Hepatocyte (in vitro differentiated cells): ENCODE results near the gene EXOC3. TPM values are rescaled to one million over a fixed set of nuclear protein-coding genes. Genes with fewer than 3 reads are reported as not detected.
"Not testable (repeated sequence)": the region's sequence is repeated elsewhere in the genome, so short reads cannot be mapped to it uniquely, and the experiment has no call there.

Source experiments
- DNase-seq: peaks from one replicate; pipeline ENCODE4 v3.0.0-alpha.2; 2016; ENCODE audit warnings: low spot score
- H2AFZ ChIP-seq: fragments of 200-600 bp; sonication (generic); 2 replicates; pipeline ENCODE4 v1.6.0; 2016; ENCODE audit warnings: antibody characterized with exemption, mild to moderate bottlenecking
- H3K27ac ChIP-seq: fragments of 200-600 bp; sonication (generic); 2 replicates; pipeline ENCODE4 v1.5.1; 2016; ENCODE audit warnings: mild to moderate bottlenecking
- H3K27me3 ChIP-seq: fragments of 200-600 bp; sonication (generic); 2 replicates; pipeline ENCODE4 v1.6.1; 2016
- H3K36me3 ChIP-seq: fragments of 200-600 bp; sonication (generic); replicated peaks from 2 replicates; pipeline ENCODE4 v1.5.1; 2016; ENCODE audit warnings: low read depth; ENCODE audit not compliant: insufficient read depth
- H3K4me1 ChIP-seq: fragments of 200-600 bp; sonication (generic); 2 replicates; pipeline ENCODE4 v1.5.1; 2016; ENCODE audit warnings: mild to moderate bottlenecking, moderate library complexity; ENCODE audit not compliant: insufficient read depth
- H3K4me2 ChIP-seq: fragments of 200-600 bp; sonication (generic); 2 replicates; pipeline ENCODE4 v1.6.0; 2016
- H3K4me3 ChIP-seq: fragments of 200-600 bp; sonication (generic); 2 replicates; pipeline ENCODE4 v1.5.1; 2016; ENCODE audit warnings: mild to moderate bottlenecking
- H3K79me2 ChIP-seq: fragments of 200-600 bp; sonication (generic); 2 replicates; pipeline ENCODE4 v1.6.0; 2017; ENCODE audit warnings: mild to moderate bottlenecking
- H3K9me2 ChIP-seq: fragments of 200-600 bp; sonication (generic); replicated peaks from 2 replicates; pipeline ENCODE4 v1.6.0; 2017; ENCODE audit warnings: mild to moderate bottlenecking; ENCODE audit not compliant: insufficient read depth
- H3K9me3 ChIP-seq: fragments of 200-600 bp; sonication (generic); 2 replicates; pipeline ENCODE4 v1.5.1; 2016; ENCODE audit warnings: low read depth, mild to moderate bottlenecking
- H4K20me1 ChIP-seq: fragments of 200-600 bp; sonication (generic); 2 replicates; pipeline ENCODE4 v1.6.0; 2016; ENCODE audit warnings: mild to moderate bottlenecking; ENCODE audit not compliant: insufficient read depth, poor library complexity, severe bottlenecking
- CTCF ChIP-seq: fragments of 200-600 bp; sonication (generic); IDR thresholded peaks from 2 replicates; pipeline ENCODE4 v1.5.1; 2016; ENCODE audit warnings: antibody characterized with exemption, mild to moderate bottlenecking; ENCODE audit not compliant: poor library complexity
- EZH2 ChIP-seq: fragments of 200-600 bp; sonication (generic); IDR thresholded peaks from 2 replicates; pipeline ENCODE4 v1.6.1; 2016; ENCODE audit warnings: antibody characterized with exemption, mild to moderate bottlenecking, borderline replicate concordance
- EZH2phosphoT487 ChIP-seq: fragments of 200-600 bp; sonication (generic); IDR thresholded peaks from one replicate; pipeline ENCODE4 v1.6.1; 2018; ENCODE audit warnings: antibody characterized with exemption, mild to moderate bottlenecking, low read depth, moderate library complexity; ENCODE audit not compliant: unreplicated experiment, severe bottlenecking
- WGBS: methylation state at CpG from one replicate; pipeline ENCODE4 v1.1.6; 2016; ENCODE audit warnings: low lambda C conversion rate; ENCODE audit errors: missing lambda C conversion rate; 5-methylcytosine and 5-hydroxymethylcytosine counted together
- polyA plus RNA-seq: library from polyadenylated mRNA; unstranded; fragments of >200 nt; fragmentation: Nextera tagmentation; extraction: Ambion mirVana; gene quantifications from 2 replicates; pipeline ENCODE4 v1.2.1, GENCODE V29; 2016
- total RNA-seq: library from RNA; depleted of rRNA; stranded (reverse); fragments of >200 nt; gene quantifications from 2 replicates; pipeline ENCODE4 v1.2.3, GENCODE V29; 2014

Gene EXOC3
- total and polyA plus RNA-seq, 2 experiments from 2014 or later = 36.1 to 38.3 TPM

- Histone ChIP-seq H2AFZ (no peak overlapping the region), H3K9me2 (no peaks in the 10 kb centered on the region), H3K27me3 (no peaks in the 10 kb centered on the region), H3K4me3 (no peak overlapping the region), H3K9me3 (no peaks in the 10 kb centered on the region), H3K79me2 (no peaks in the 10 kb centered on the region), H4K20me1 (no peaks in the 10 kb centered on the region), H3K4me2 (peak overlapping the region; percentile 41), H3K27ac (peak overlapping the region; percentile 94), H3K36me3 (no peaks in the 10 kb centered on the region), H3K4me1 (peaks cover 20% of the 10 kb centered on the region)
- TF ChIP-seq EZH2 (no peak), EZH2phosphoT487 (no peak), CTCF (no peak)
- DNase-seq = no peak
- WGBS = 91% methylated on average over 23 of the region's 24 CpGs
These were observed 41.6 kb upstream of the EXOC3 start for GRCh38 chr5:401146-402034.

- not testable (repeated sequence) for H2AFZ ChIP-seq, H4K20me1 ChIP-seq, H3K9me3 ChIP-seq, H3K4me3 ChIP-seq, H3K4me2 ChIP-seq, H3K27me3 ChIP-seq, H3K9me2 ChIP-seq, H3K27ac ChIP-seq, H3K36me3 ChIP-seq, DNase-seq, H3K79me2 ChIP-seq
- 97% methylated on average over 10 of the region's 17 CpGs for WGBS
- peaks cover 20% of the 10 kb centered on the region for H3K4me1 ChIP-seq
These were observed 40.8 kb upstream of the EXOC3 start for GRCh38 chr5:402219-402614.

GRCh38 chr5:402615-403359 is 40.2 kb upstream of the EXOC3 start:
- Histone ChIP-seq H2AFZ (no peak overlapping the region), H3K27ac (peak overlapping the region; percentile 31), H3K9me3 (no peaks in the 10 kb centered on the region), H3K4me3 (no peak overlapping the region), H3K79me2 (no peaks in the 10 kb centered on the region), H4K20me1 (no peaks in the 10 kb centered on the region), H3K36me3 (no peaks in the 10 kb centered on the region), H3K4me1 (peaks cover 20% of the 10 kb centered on the region), H3K27me3 (no peaks in the 10 kb centered on the region), H3K9me2 (no peaks in the 10 kb centered on the region), H3K4me2 (no peak overlapping the region)
- TF ChIP-seq EZH2phosphoT487 (no peak), EZH2 (no peak), CTCF (no peak)
- 91% methylated on average over 20 of the region's 20 CpGs for WGBS
- DNase-seq = no peak

- DNase-seq = no peak
- H3K79me2 ChIP-seq = no peaks in the 10 kb centered on the region
- H3K27ac ChIP-seq = no peak overlapping the region
- 92% methylated on average over 11 of the region's 11 CpGs for whole genome bisulfite sequencing
- peaks cover 16% of the 10 kb centered on the region for H3K4me1 ChIP-seq
- no peaks in the 10 kb centered on the region for H3K9me3 ChIP-seq
- no peak overlapping the region for H3K4me2 ChIP-seq
- no peaks in the 10 kb centered on the region for H3K27me3 ChIP-seq
- no peaks in the 10 kb centered on the region for H3K9me2 ChIP-seq
- TF ChIP-seq EZH2 (no peak), CTCF (no peak), EZH2phosphoT487 (no peak)
- no peaks in the 10 kb centered on the region for H3K36me3 ChIP-seq
- H2AFZ ChIP-seq = no peak overlapping the region
- no peaks in the 10 kb centered on the region for H4K20me1 ChIP-seq
- H3K4me3 ChIP-seq = no peak overlapping the region
These were observed 39.0 kb upstream of the EXOC3 start for GRCh38 chr5:403995-404394.
